Liver (tissue), 9 donors: ENCODE measurements around the gene SF3B5. TPM values are rescaled to one million over a fixed set of nuclear protein-coding genes. Genes with fewer than 3 reads are reported as not detected.

Source experiments
- DNase-seq: peaks from one replicate; pipeline ENCODE4 v3.0.0-alpha.2; 2017; ENCODE audit warnings: low spot score
- H3K27ac ChIP-seq, 2 donors: one replicate each; pipeline ENCODE4 v1.7.0; 2013; ENCODE audit warnings: inconsistent platforms in 2 of 2, low read length in 2 of 2, control low read depth in 1 of 2, low read depth in 1 of 2, mild to moderate bottlenecking in 1 of 2
- H3K27me3 ChIP-seq, 4 donors: one replicate each; pipeline versions ENCODE4 v1.6.1 to v1.7.0; 2013; ENCODE audit warnings: low read length in 3 of 4, inconsistent platforms in 1 of 4, mild to moderate bottlenecking in 1 of 4, moderate library complexity in 1 of 4; ENCODE audit not compliant: control insufficient read depth in 4 of 4, insufficient read depth in 4 of 4
- H3K36me3 ChIP-seq, 4 donors: one replicate each; pipeline versions ENCODE4 v1.6.1 to v1.7.0; 2013; ENCODE audit warnings: low read length in 3 of 4, mild to moderate bottlenecking in 3 of 4, low read depth in 1 of 4, moderate library complexity in 1 of 4; ENCODE audit not compliant: control insufficient read depth in 4 of 4, insufficient read depth in 3 of 4
- H3K4me1 ChIP-seq, 4 donors: one replicate each; pipeline versions ENCODE4 v1.6.1 to v1.7.0; 2013; ENCODE audit warnings: low read length in 3 of 4, mild to moderate bottlenecking in 3 of 4, moderate library complexity in 1 of 4; ENCODE audit not compliant: control insufficient read depth in 4 of 4, insufficient read depth in 4 of 4
- H3K4me3 ChIP-seq, 3 donors: one replicate each; pipeline versions ENCODE4 v1.6.1 to v1.7.0; 2013; ENCODE audit warnings: low read length in 3 of 3, control low read depth in 1 of 3, low read depth in 1 of 3, mild to moderate bottlenecking in 1 of 3
- H3K9ac ChIP-seq, 2 donors: one replicate each; pipeline ENCODE4 v1.7.0; 2013; ENCODE audit warnings: low read length in 2 of 2, mild to moderate bottlenecking in 2 of 2, moderate library complexity in 2 of 2, control low read depth in 1 of 2, low read depth in 1 of 2
- H3K9me3 ChIP-seq, 4 donors: one replicate each; pipeline versions ENCODE4 v1.6.1 to v1.7.0; 2013; ENCODE audit warnings: low read length in 3 of 4; ENCODE audit not compliant: control insufficient read depth in 4 of 4
- ATF3 ChIP-seq: IDR thresholded peaks from 2 replicates; pipeline ENCODE4 v1.6.1; 2016; ENCODE audit warnings: antibody characterized with exemption
- EGR1 ChIP-seq, 2 donors: IDR thresholded peaks; 2 replicates each; pipeline ENCODE4 v1.6.1; 2016 to 2018; ENCODE audit warnings: antibody characterized with exemption in 2 of 2, low read depth in 2 of 2
- FOXA1 ChIP-seq: IDR thresholded peaks from 2 replicates; pipeline ENCODE4 v1.6.1; 2016; ENCODE audit warnings: antibody characterized with exemption
- GABPA ChIP-seq, 2 donors: IDR thresholded peaks in 1 of 2; conservative IDR thresholded peaks in 1 of 2; 2 replicates each; pipeline ENCODE4 v1.6.1; 2016; ENCODE audit warnings: antibody characterized with exemption in 2 of 2, mild to moderate bottlenecking in 1 of 2, moderate library complexity in 1 of 2
- HNF4A ChIP-seq, 2 donors: conservative IDR thresholded peaks; 2 replicates each; pipeline ENCODE4 v1.6.1; 2016; ENCODE audit warnings: antibody characterized with exemption in 2 of 2, mild to moderate bottlenecking in 2 of 2
- HNF4G ChIP-seq: IDR thresholded peaks from 2 replicates; pipeline ENCODE4 v1.6.1; 2016; ENCODE audit warnings: antibody characterized with exemption
- MAX ChIP-seq: IDR thresholded peaks from 2 replicates; pipeline ENCODE4 v1.6.1; 2016; ENCODE audit warnings: antibody characterized with exemption
- NR2F2 ChIP-seq: IDR thresholded peaks from 2 replicates; pipeline ENCODE4 v1.6.1; 2016; ENCODE audit warnings: antibody characterized with exemption
- REST ChIP-seq: IDR thresholded peaks from 2 replicates; pipeline ENCODE4 v1.6.1; 2016; ENCODE audit warnings: antibody characterized with exemption, mild to moderate bottlenecking
- RXRA ChIP-seq, 2 donors: IDR thresholded peaks; 2 replicates each; pipeline ENCODE4 v1.6.1; 2017 to 2018; ENCODE audit warnings: antibody characterized with exemption in 2 of 2, mild to moderate bottlenecking in 1 of 2
- SP1 ChIP-seq: IDR thresholded peaks from 2 replicates; pipeline ENCODE4 v1.6.1; 2018; ENCODE audit warnings: antibody characterized with exemption, mild to moderate bottlenecking
- TAF1 ChIP-seq: conservative IDR thresholded peaks from 2 replicates; pipeline ENCODE4 v1.6.1; 2016; ENCODE audit warnings: antibody characterized with exemption, mild to moderate bottlenecking
- YY1 ChIP-seq: IDR thresholded peaks from 2 replicates; pipeline ENCODE4 v1.6.1; 2016; ENCODE audit warnings: antibody characterized with exemption, mild to moderate bottlenecking
- ZBTB33 ChIP-seq: IDR thresholded peaks from 2 replicates; pipeline ENCODE4 v1.6.1; 2016; ENCODE audit warnings: antibody characterized with exemption
- WGBS: extraction: QIAGEN DNeasy Blood & Tissue Kit; methylation state at CpG from one replicate; pipeline ENCODE4 v1.1.7; 2013; 5-methylcytosine and 5-hydroxymethylcytosine counted together
- polyA plus RNA-seq, 2 donors: library from polyadenylated mRNA; stranded (reverse) in 1 of 2; unstranded in 1 of 2; fragments of 200-250 nt in 1 of 2; fragments of >200 nt in 1 of 2; fragmentation: Nextera tagmentation in 1 of 2; extraction: Ambion mirVana in 1 of 2; gene quantifications; one replicate each; pipeline versions ENCODE4 v1.2.1 to v1.2.3, GENCODE V29; 2013 to 2015
- total RNA-seq, 2 donors: library from RNA; depleted of rRNA; stranded (reverse); fragments of >200 nt; gene quantifications; one replicate each; pipeline ENCODE4 v1.2.3, GENCODE V29; 2014
- donor health status: healthy.
- donor health status: healthy.
- donor health status: healthy.
- donor health status: healthy.
- donor health status: healthy.

Gene SF3B5
- total and polyA plus RNA-seq, 4 donors = 51.8 to 178 (median 96.9) TPM

GRCh38 chr6:144140867-144141266 is 45.5 kb upstream of the SF3B5 start:
- DNase-seq = no peak
- no peak overlapping the region for H3K4me3 ChIP-seq
- 82% methylated on average over 2 of the region's 2 CpGs for WGBS
- TF ChIP-seq HNF4G = no peak
- TF ChIP-seq MAX = no peak
- TF ChIP-seq FOXA1 = no peak
- H3K4me1 ChIP-seq = no peaks in the 10 kb centered on the region
- H3K27me3 ChIP-seq = no peaks in the 10 kb centered on the region
- no peaks in the 10 kb centered on the region for H3K9me3 ChIP-seq
- no peak overlapping the region for H3K9ac ChIP-seq
- H3K36me3 ChIP-seq = no peaks in the 10 kb centered on the region
- no peak overlapping the region for H3K27ac ChIP-seq

- no peaks in the 10 kb centered on the region for H3K9me3 ChIP-seq
- H3K4me1 ChIP-seq = no peaks in the 10 kb centered on the region
- no peak overlapping the region for H3K9ac ChIP-seq
- no peaks in the 10 kb centered on the region for H3K36me3 ChIP-seq
- no peak for TF ChIP-seq NR2F2
- TF ChIP-seq YY1 = no peak
- no peak for TF ChIP-seq SP1
- TF ChIP-seq RXRA (IDR thresholded peaks at IDR 0.05) = no peak
- TF ChIP-seq HNF4G = no peak
- TF ChIP-seq FOXA1 = no peak
- TF ChIP-seq TAF1 = no peak
- DNase-seq = no peak
- H3K27ac ChIP-seq = no peak overlapping the region
- H3K27me3 ChIP-seq = no peaks in the 10 kb centered on the region
- H3K4me3 ChIP-seq = no peak overlapping the region
- WGBS = 91% methylated on average over 3 of the region's 3 CpGs
Observed at GRCh38 chr6:144139817-144140216, 44.4 kb upstream of the SF3B5 start.

GRCh38 chr6:144138542-144138941 is 43.2 kb upstream of the SF3B5 start:
- TF ChIP-seq HNF4G = no peak
- no peak for TF ChIP-seq REST
- no peak for TF ChIP-seq EGR1 (IDR thresholded peaks at IDR 0.05; ENCODE audit: low read depth in 2 of 2)
- no peak for TF ChIP-seq FOXA1
- TF ChIP-seq NR2F2 = no peak
- TF ChIP-seq YY1 = no peak
- TF ChIP-seq GABPA (IDR thresholded peaks at IDR 0.05 in 1 of 2, conservative IDR thresholded peaks at IDR 0.05 in 1 of 2) = no peak
- no peak for TF ChIP-seq RXRA (IDR thresholded peaks at IDR 0.05)
- TF ChIP-seq SP1 = no peak
- TF ChIP-seq ATF3 = no peak
- TF ChIP-seq ZBTB33 = no peak
- no peak for TF ChIP-seq HNF4A (conservative IDR thresholded peaks at IDR 0.05)
- no peak for DNase-seq

More at GRCh38 chr6:144138542-144138941, 43.2 kb upstream of the SF3B5 start:
- Histone ChIP-seq H3K4me1 (no peaks in the 10 kb centered on the region), H3K27ac (no peak overlapping the region), H3K4me3 (no peak overlapping the region), H3K36me3 (no peaks in the 10 kb centered on the region), H3K9me3 (no peaks in the 10 kb centered on the region), H3K27me3 (no peaks in the 10 kb centered on the region), H3K9ac (no peak overlapping the region)
- 89% methylated on average over 4 of the region's 4 CpGs for WGBS
